GM12878 (cell line): ENCODE data around the gene PSENEN. TPM values are rescaled to one million over a fixed set of nuclear protein-coding genes. Genes with fewer than 3 reads are reported as not detected.
A peak's percentile ranks its signal among the peaks of the same experiment; 100 is the strongest.

Experiments
- ETV6 ChIP-seq, 2 experiments: fragments of 450-650 bp in 1 of 2; IDR thresholded peaks in 1 of 2; conservative IDR thresholded peaks in 1 of 2; 2 replicates each; pipeline ENCODE4 v1.6.1; 2014; ENCODE audit warnings: antibody characterized with exemption in 1 of 2, borderline replicate concordance in 1 of 2, low read depth in 1 of 2, mild to moderate bottlenecking in 1 of 2, moderate library complexity in 1 of 2
- MXI1 ChIP-seq: fragments of 150-350 bp; IDR thresholded peaks from 2 replicates; pipeline ENCODE4 v1.6.1; 2011; ENCODE audit warnings: low read depth, mild to moderate bottlenecking, inconsistent platforms, low read length, improper control_type of control experiment
- NFYB ChIP-seq: IDR thresholded peaks from 2 replicates; pipeline ENCODE4 v1.6.1; 2011; ENCODE audit warnings: low read depth, mild to moderate bottlenecking, low read length, improper control_type of control experiment, moderate library complexity; ENCODE audit not compliant: insufficient read depth
- REST ChIP-seq: IDR thresholded peaks from 2 replicates; pipeline ENCODE4 v1.6.1; 2012; ENCODE audit warnings: mild to moderate bottlenecking, low read depth, low read length
- RUNX3 ChIP-seq: IDR thresholded peaks from 2 replicates; pipeline ENCODE4 v1.6.1; 2012; ENCODE audit warnings: low read length, inconsistent platforms
- SKIL ChIP-seq: fragments of 450-650 bp; IDR thresholded peaks from 2 replicates; pipeline ENCODE4 v1.6.1; 2017; ENCODE audit warnings: mild to moderate bottlenecking, low read depth, inconsistent platforms; ENCODE audit not compliant: poor library complexity, severe bottlenecking
- SMAD1 ChIP-seq: fragments of 450-650 bp; IDR thresholded peaks from 2 replicates; pipeline ENCODE4 v1.6.1; 2018; ENCODE audit warnings: mild to moderate bottlenecking, low read depth; ENCODE audit not compliant: partially characterized antibody
- SP1 ChIP-seq: IDR thresholded peaks from one replicate; pipeline ENCODE4 v1.6.1; 2011; ENCODE audit warnings: low read depth, low read length
- SREBF2 ChIP-seq: IDR thresholded peaks from 2 replicates; pipeline ENCODE4 v1.6.1; 2012; ENCODE audit warnings: mild to moderate bottlenecking, low read length
- TCF12 ChIP-seq: IDR thresholded peaks from 2 replicates; pipeline ENCODE4 v1.6.1; 2011; ENCODE audit warnings: low read depth, mild to moderate bottlenecking, low read length
- YY1 ChIP-seq: IDR thresholded peaks from 2 replicates; pipeline ENCODE4 v1.6.1; 2011; ENCODE audit warnings: low read depth, mild to moderate bottlenecking, low read length
- ZBED1 ChIP-seq: IDR thresholded peaks from 2 replicates; pipeline ENCODE4 v1.6.1; 2016; ENCODE audit warnings: borderline replicate concordance
- ZBTB33 ChIP-seq: fragments of 450-650 bp; IDR thresholded peaks from 2 replicates; pipeline ENCODE4 v1.6.1; 2017; ENCODE audit warnings: mild to moderate bottlenecking
- polyA plus RNA-seq, 11 experiments: library from polyadenylated mRNA; depleted of rRNA in 4 of 11; unstranded in 6 of 11; stranded (reverse) in 5 of 11; fragments of >200 nt; fragmentation: Nextera tagmentation in 4 of 11; fragmentation: Illumina TruSeq in 1 of 11; extraction: Ambion mirVana in 4 of 11; extraction: Trizol in 1 of 11; gene quantifications; 1 replicate in 1 of 11; 2 replicates in 10 of 11; pipeline versions ENCODE4 v1.2.1 to v1.2.3, GENCODE V29; 2011 to 2016; ENCODE audit warnings: inconsistent platforms in 2 of 11, missing spikeins in 2 of 11, low read depth in 1 of 11
- total RNA-seq, 4 experiments: library from RNA; depleted of rRNA in 3 of 4; stranded (reverse); fragments of >200 nt in 3 of 4; fragmentation: Illumina TruSeq in 1 of 4; extraction: Trizol in 1 of 4; gene quantifications; 2 replicates each; pipeline versions ENCODE4 v1.2.1 to v1.2.3, GENCODE V29; 2013 to 2021
- TF ChIP-seq, protein P1 (sequence below): IDR thresholded peaks from 2 replicates; pipeline ENCODE4 v1.6.1; 2011; ENCODE audit warnings: borderline replicate concordance, low read depth, mild to moderate bottlenecking, moderate library complexity, mixed read lengths, low read length; ENCODE audit not compliant: insufficient read depth; ENCODE audit errors: extremely low read length
- TF ChIP-seq, protein P2 (sequence below): fragments of 450-650 bp; IDR thresholded peaks from 2 replicates; pipeline ENCODE4 v1.6.1; 2017; ENCODE audit warnings: mild to moderate bottlenecking, moderate library complexity

Gene PSENEN
- total and polyA plus RNA-seq, 10 of the 15 experiments (the other 5 are each of a cell fraction or from before 2014, with no cell fraction given), result 14.4 to 178 (median 43.5) TPM

- TF ChIP-seq SKIL, result peak; percentile 97
- TF ChIP-seq, protein P1, sequence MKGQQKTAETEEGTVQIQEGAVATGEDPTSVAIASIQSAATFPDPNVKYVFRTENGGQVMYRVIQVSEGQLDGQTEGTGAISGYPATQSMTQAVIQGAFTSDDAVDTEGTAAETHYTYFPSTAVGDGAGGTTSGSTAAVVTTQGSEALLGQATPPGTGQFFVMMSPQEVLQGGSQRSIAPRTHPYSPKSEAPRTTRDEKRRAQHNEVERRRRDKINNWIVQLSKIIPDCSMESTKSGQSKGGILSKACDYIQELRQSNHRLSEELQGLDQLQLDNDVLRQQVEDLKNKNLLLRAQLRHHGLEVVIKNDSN, result no peak
- TF ChIP-seq SREBF2, result no peak
- TF ChIP-seq SMAD1, result peak; percentile 85
- TF ChIP-seq TCF12, result no peak
- TF ChIP-seq RUNX3, result peak; percentile 53
- TF ChIP-seq ZBTB33, result no peak; the same call in 1 of the 2 replicates
- peak; percentile 100 for TF ChIP-seq SP1
- TF ChIP-seq, protein P2, sequence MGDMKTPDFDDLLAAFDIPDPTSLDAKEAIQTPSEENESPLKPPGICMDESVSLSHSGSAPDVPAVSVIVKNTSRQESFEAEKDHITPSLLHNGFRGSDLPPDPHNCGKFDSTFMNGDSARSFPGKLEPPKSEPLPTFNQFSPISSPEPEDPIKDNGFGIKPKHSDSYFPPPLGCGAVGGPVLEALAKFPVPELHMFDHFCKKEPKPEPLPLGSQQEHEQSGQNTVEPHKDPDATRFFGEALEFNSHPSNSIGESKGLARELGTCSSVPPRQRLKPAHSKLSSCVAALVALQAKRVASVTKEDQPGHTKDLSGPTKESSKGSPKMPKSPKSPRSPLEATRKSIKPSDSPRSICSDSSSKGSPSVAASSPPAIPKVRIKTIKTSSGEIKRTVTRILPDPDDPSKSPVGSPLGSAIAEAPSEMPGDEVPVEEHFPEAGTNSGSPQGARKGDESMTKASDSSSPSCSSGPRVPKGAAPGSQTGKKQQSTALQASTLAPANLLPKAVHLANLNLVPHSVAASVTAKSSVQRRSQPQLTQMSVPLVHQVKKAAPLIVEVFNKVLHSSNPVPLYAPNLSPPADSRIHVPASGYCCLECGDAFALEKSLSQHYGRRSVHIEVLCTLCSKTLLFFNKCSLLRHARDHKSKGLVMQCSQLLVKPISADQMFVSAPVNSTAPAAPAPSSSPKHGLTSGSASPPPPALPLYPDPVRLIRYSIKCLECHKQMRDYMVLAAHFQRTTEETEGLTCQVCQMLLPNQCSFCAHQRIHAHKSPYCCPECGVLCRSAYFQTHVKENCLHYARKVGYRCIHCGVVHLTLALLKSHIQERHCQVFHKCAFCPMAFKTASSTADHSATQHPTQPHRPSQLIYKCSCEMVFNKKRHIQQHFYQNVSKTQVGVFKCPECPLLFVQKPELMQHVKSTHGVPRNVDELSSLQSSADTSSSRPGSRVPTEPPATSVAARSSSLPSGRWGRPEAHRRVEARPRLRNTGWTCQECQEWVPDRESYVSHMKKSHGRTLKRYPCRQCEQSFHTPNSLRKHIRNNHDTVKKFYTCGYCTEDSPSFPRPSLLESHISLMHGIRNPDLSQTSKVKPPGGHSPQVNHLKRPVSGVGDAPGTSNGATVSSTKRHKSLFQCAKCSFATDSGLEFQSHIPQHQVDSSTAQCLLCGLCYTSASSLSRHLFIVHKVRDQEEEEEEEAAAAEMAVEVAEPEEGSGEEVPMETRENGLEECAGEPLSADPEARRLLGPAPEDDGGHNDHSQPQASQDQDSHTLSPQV, result no peak
- TF ChIP-seq MXI1, result no peak
- TF ChIP-seq ETV6 (conservative IDR thresholded peaks at IDR 0.05 in 1 of 2, IDR thresholded peaks at IDR 0.05 in 1 of 2; ENCODE audit: borderline replicate concordance in 1 of 2, low read depth in 1 of 2), result no peak
- no peak for TF ChIP-seq REST
- 0 out of 2 replicates have a peak, but pooled peaks have one; percentile 15 for TF ChIP-seq YY1
- TF ChIP-seq NFYB, result peak; percentile 99
- TF ChIP-seq ZBED1, result no peak
These were observed 43.0 kb upstream of the PSENEN start (continued) for GRCh38 chr19:35702223-35703012.
